Smooth muscle cell (in vitro differentiated cells): ENCODE results near the gene PNLIP. TPM values are rescaled to one million over a fixed set of nuclear protein-coding genes. Genes with fewer than 3 reads are reported as not detected.

Experiments
- DNase-seq: peaks from one replicate; lab custom pipeline; 2025; ENCODE audit not compliant: unreplicated experiment; lab: John Stamatoyannopoulos, UW
- H2AFZ ChIP-seq: fragments of 200-600 bp; sonication (generic); 2 replicates; pipeline ENCODE4 v1.6.0; 2016; ENCODE audit warnings: antibody characterized with exemption, low read depth, mild to moderate bottlenecking
- H3F3A ChIP-seq: fragments of 200-600 bp; sonication (generic); 2 replicates; pipeline ENCODE4 v1.6.0; 2017; ENCODE audit warnings: antibody characterized with exemption, low read depth
- H3K27ac ChIP-seq: fragments of 200-600 bp; sonication (generic); 2 replicates; pipeline ENCODE4 v1.5.1; 2016; ENCODE audit warnings: low read depth, mild to moderate bottlenecking
- H3K27me3 ChIP-seq: fragments of 200-600 bp; sonication (generic); 2 replicates; pipeline ENCODE4 v1.6.1; 2016; ENCODE audit warnings: low read depth, mild to moderate bottlenecking
- H3K36me3 ChIP-seq: fragments of 200-600 bp; sonication (generic); 2 replicates; pipeline ENCODE4 v1.5.1; 2016; ENCODE audit warnings: low read depth
- H3K4me1 ChIP-seq: fragments of 200-600 bp; sonication (generic); 2 replicates; pipeline ENCODE4 v1.5.1; 2016; ENCODE audit warnings: low read depth
- H3K4me2 ChIP-seq: fragments of 200-600 bp; sonication (generic); 2 replicates; pipeline ENCODE4 v1.6.0; 2016; ENCODE audit warnings: mild to moderate bottlenecking
- H3K4me3 ChIP-seq: fragments of 200-600 bp; sonication (generic); 2 replicates; pipeline ENCODE4 v1.5.1; 2016; ENCODE audit warnings: mild to moderate bottlenecking
- H3K79me2 ChIP-seq: fragments of 200-600 bp; sonication (generic); 2 replicates; pipeline ENCODE4 v1.6.0; 2016; ENCODE audit warnings: low read depth, mild to moderate bottlenecking
- H3K9ac ChIP-seq: fragments of 200-600 bp; sonication (generic); 2 replicates; pipeline ENCODE4 v1.6.0; 2016; ENCODE audit warnings: low read depth
- H3K9me3 ChIP-seq: fragments of 200-600 bp; sonication (generic); replicated peaks from 2 replicates; pipeline ENCODE4 v1.5.1; 2016; ENCODE audit warnings: low read depth
- H4K20me1 ChIP-seq: fragments of 200-600 bp; sonication (generic); 2 replicates; pipeline ENCODE4 v1.6.0; 2016; ENCODE audit warnings: low read depth
- CTCF ChIP-seq: fragments of 200-600 bp; sonication (generic); IDR thresholded peaks from 2 replicates; pipeline ENCODE4 v1.5.1; 2017; ENCODE audit warnings: borderline replicate concordance, mild to moderate bottlenecking, antibody characterized with exemption; ENCODE audit not compliant: insufficient read depth, poor library complexity, severe bottlenecking
- WGBS: methylation state at CpG from one replicate; pipeline ENCODE4 v1.1.7; 2016; ENCODE audit warnings: low lambda C conversion rate; 5-methylcytosine and 5-hydroxymethylcytosine counted together
- polyA plus RNA-seq: library from polyadenylated mRNA; unstranded; fragments of >200 nt; fragmentation: Nextera tagmentation; extraction: Ambion mirVana; gene quantifications from 2 replicates; pipeline ENCODE4 v1.2.1, GENCODE V29; 2016
- total RNA-seq: library from RNA; depleted of rRNA; stranded (reverse); fragments of >200 nt; gene quantifications from 2 replicates; pipeline ENCODE4 v1.2.3, GENCODE V29; 2014

Gene PNLIP
- total and polyA plus RNA-seq, 2 experiments from 2014 or later: not detected

DNA sequence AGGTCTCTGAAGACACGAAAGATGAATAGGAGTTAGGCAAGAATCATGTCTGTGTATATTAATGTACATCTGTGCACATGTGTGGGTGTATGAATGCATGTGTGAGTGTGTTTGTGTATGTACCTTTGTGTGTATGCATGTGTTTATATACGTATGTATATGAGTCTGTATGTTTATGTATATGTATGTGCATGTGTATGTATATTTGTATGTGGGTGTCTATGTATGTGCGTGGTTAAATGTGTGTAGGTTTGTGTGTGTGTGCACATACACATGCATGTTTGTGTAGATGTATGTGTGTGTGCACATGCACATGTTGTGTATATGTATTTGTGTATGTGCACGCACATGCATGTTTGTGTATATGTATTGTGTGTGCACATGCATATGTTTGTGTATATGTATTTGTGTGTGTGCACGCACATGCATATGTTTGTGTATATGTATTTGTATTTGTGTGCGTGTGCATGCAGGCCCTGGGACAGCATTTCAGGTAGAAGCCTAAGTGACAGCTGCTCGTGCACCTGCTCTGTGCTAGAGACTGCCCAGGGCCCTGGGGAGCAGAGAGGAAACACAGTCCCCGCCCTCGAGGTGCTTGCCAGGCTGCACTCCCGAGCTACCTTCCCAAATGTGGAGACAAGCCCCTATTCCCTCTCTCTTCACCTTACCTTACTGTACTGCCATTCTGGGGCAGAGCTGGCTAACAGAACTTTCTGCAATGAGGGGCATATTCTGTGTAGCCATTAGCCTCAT is 57.1 kb downstream of the PNLIP start:
- H3F3A ChIP-seq: no peaks in the 10 kb centered on the region
- no peaks in the 10 kb centered on the region for H3K79me2 ChIP-seq
- no peak overlapping the region for H2AFZ ChIP-seq
- H3K27me3 ChIP-seq: peaks cover 22% of the 10 kb centered on the region
- no peaks in the 10 kb centered on the region for H3K4me1 ChIP-seq
- no peaks in the 10 kb centered on the region for H3K36me3 ChIP-seq
- H3K9me3 ChIP-seq: no peaks in the 10 kb centered on the region
- no peak overlapping the region for H3K9ac ChIP-seq
- H3K27ac ChIP-seq: no peak overlapping the region
- DNase-seq: no peak
- no peak overlapping the region for H3K4me3 ChIP-seq
- WGBS: 93% methylated on average over 10 of the region's 10 CpGs
- no peaks in the 10 kb centered on the region for H4K20me1 ChIP-seq
- H3K4me2 ChIP-seq: no peak overlapping the region
- no peak for TF ChIP-seq CTCF

GRCh38 chr10:116606061-116606483 is 60.3 kb downstream of the PNLIP start:
- Histone ChIP-seq H3K9me3 (no peaks in the 10 kb centered on the region), H2AFZ (no peak overlapping the region), H3K36me3 (no peaks in the 10 kb centered on the region), H3F3A (no peaks in the 10 kb centered on the region), H3K9ac (no peak overlapping the region), H3K27ac (no peak overlapping the region), H3K27me3 (peaks cover 20% of the 10 kb centered on the region), H3K4me2 (no peak overlapping the region), H4K20me1 (no peaks in the 10 kb centered on the region), H3K4me1 (no peaks in the 10 kb centered on the region), H3K4me3 (no peak overlapping the region), H3K79me2 (no peaks in the 10 kb centered on the region)
- TF ChIP-seq CTCF: no peak
- 77% methylated on average over 8 of the region's 8 CpGs for WGBS
- DNase-seq: no peak

DNA sequence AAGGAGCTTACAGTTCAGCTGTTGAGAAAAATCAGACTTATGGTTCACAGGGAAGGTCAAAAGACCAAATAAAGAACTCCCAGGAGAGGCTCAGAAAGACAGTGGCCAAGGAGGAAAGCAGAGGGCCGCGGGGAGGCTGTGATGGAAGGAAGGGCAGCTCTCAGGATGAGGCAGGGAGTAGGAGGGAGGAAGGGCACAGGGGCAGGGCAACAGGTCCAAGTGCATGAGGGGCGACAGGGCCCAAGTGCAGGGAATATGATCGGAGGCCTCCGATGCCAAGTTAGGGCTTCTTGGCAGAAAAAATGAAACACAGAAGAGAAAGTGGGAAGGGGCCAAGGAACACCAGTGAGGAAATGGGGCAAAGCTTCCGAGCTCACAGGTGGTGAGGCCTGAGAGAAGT is 61.6 kb downstream of the PNLIP start:
- no peaks in the 10 kb centered on the region for H3K36me3 ChIP-seq
- H3K79me2 ChIP-seq: no peaks in the 10 kb centered on the region
- H3F3A ChIP-seq: no peaks in the 10 kb centered on the region
- H3K27ac ChIP-seq: no peak overlapping the region
- DNase-seq: no peak
- H4K20me1 ChIP-seq: no peaks in the 10 kb centered on the region
- H3K4me2 ChIP-seq: no peak overlapping the region
- H3K27me3 ChIP-seq: peaks cover 15% of the 10 kb centered on the region
- WGBS: 95% methylated on average over 6 of the region's 6 CpGs
- no peaks in the 10 kb centered on the region for H3K4me1 ChIP-seq
- H2AFZ ChIP-seq: no peak overlapping the region
- no peaks in the 10 kb centered on the region for H3K9me3 ChIP-seq
- H3K4me3 ChIP-seq: no peak overlapping the region
- no peak for TF ChIP-seq CTCF
- no peak overlapping the region for H3K9ac ChIP-seq
